CMK (cell line): Measurements from ENCODE around the gene TFF1.

ENCODE experiments used
- DNase-seq: peaks from one replicate; pipeline ENCODE4 v3.0.0-alpha.2; 2010; ENCODE audit warnings: low read depth

TFF1 gene

GRCh38 chr21:42398436-42399028, 32.2 kb upstream of the TFF1 start:
- no peak for DNase-seq

- no peak for DNase-seq
Observed at GRCh38 chr21:42397746-42398394, 31.5 kb upstream of the TFF1 start.

- DNase-seq = no peak
Observed at GRCh38 chr21:42396799-42397745, 30.7 kb upstream of the TFF1 start.

- DNase-seq = no peak
Observed at GRCh38 chr21:42395905-42396651, 29.7 kb upstream of the TFF1 start, which contains the start of gene TMPRSS3. Gene TMPRSS3, minus strand, starts transcription at chr21:42396052. Its CDS starts 635 bp downstream, at chr21:42395417.

- DNase-seq = no peak
Observed at GRCh38 chr21:42395302-42395701, 29.0 kb upstream of the TFF1 start.

GRCh38 chr21:42393443-42393950, 27.2 kb upstream of the TFF1 start:
- DNase-seq = no peak

GRCh38 chr21:42392731-42393442, 26.6 kb upstream of the TFF1 start:
- DNase-seq = no peak

- DNase-seq = no peak
Observed at GRCh38 chr21:42391297-42391696, 25.0 kb upstream of the TFF1 start.

- DNase-seq = no peak
Observed at GRCh38 chr21:42390696-42391095, 24.4 kb upstream of the TFF1 start.

- DNase-seq = no peak
Observed at GRCh38 chr21:42390193-42390592, 23.9 kb upstream of the TFF1 start.

GRCh38 chr21:42389449-42389835, 23.1 kb upstream of the TFF1 start:
- DNase-seq = no peak

GRCh38 chr21:42388740-42389448, 22.6 kb upstream of the TFF1 start:
- no peak for DNase-seq

- DNase-seq = no peak
Observed at GRCh38 chr21:42387843-42388340, 21.6 kb upstream of the TFF1 start.

GRCh38 chr21:42387164-42387563, 20.8 kb upstream of the TFF1 start:
- DNase-seq = no peak

GRCh38 chr21:42386034-42386591, 19.8 kb upstream of the TFF1 start:
- DNase-seq = no peak

- no peak for DNase-seq
Observed at GRCh38 chr21:42385619-42386018, 19.3 kb upstream of the TFF1 start.

- peak; percentile 27 for DNase-seq
Observed at GRCh38 chr21:42384989-42385388, 18.7 kb upstream of the TFF1 start.

- DNase-seq = no peak
Observed at GRCh38 chr21:42384156-42384945, 18.0 kb upstream of the TFF1 start.

- no peak for DNase-seq
Observed at GRCh38 chr21:42383331-42383730, 17.0 kb upstream of the TFF1 start.
